SU-DHL-6 (cell line): Measurements from ENCODE around the gene CHCHD10.

Experiments used
- H2AFZ ChIP-seq: fragments of 200-600 bp; sonication (generic); 2 replicates; pipeline ENCODE4 v1.6.1; 2014; ENCODE audit warnings: low read depth, mild to moderate bottlenecking, moderate library complexity, mixed read lengths, antibody characterized with exemption, low read length; ENCODE audit not compliant: severe bottlenecking
- H3F3A ChIP-seq: fragments of 200-600 bp; shearing (Covaris generic); 2 replicates; pipeline ENCODE4 v1.6.0; 2016; ENCODE audit warnings: antibody characterized with exemption, mild to moderate bottlenecking; ENCODE audit not compliant: insufficient read depth
- H3K27ac ChIP-seq: fragments of 200-600 bp; sonication (generic); 2 replicates; pipeline ENCODE4 v1.5.1; 2016; ENCODE audit warnings: low read depth, mild to moderate bottlenecking, low read length, moderate library complexity, mixed read lengths
- H3K27me3 ChIP-seq: fragments of 200-600 bp; sonication (generic), shearing (Covaris generic); 2 replicates; pipeline ENCODE4 v1.6.0; 2014; ENCODE audit warnings: mild to moderate bottlenecking, low read length
- H3K36me3 ChIP-seq: fragments of 200-600 bp; sonication (generic); 2 replicates; pipeline ENCODE4 v1.6.1; 2014; ENCODE audit warnings: mild to moderate bottlenecking, low read length, mixed read lengths
- H3K4me2 ChIP-seq: fragments of 300-600, 200-600 bp; shearing (Covaris generic), sonication (generic); 2 replicates; pipeline ENCODE4 v1.6.0; 2014; ENCODE audit warnings: low read length, low read depth, mild to moderate bottlenecking; ENCODE audit not compliant: poor library complexity, severe bottlenecking
- H3K4me3 ChIP-seq: fragments of 200-600 bp; sonication (generic); 2 replicates; pipeline ENCODE4 v1.5.1; 2014; ENCODE audit warnings: antibody characterized with exemption, low read length, mild to moderate bottlenecking, mixed read lengths; ENCODE audit not compliant: insufficient read depth, poor library complexity, severe bottlenecking
- H3K79me2 ChIP-seq: fragments of 200-600 bp; sonication (generic); 2 replicates; pipeline ENCODE4 v1.6.1; 2014; ENCODE audit warnings: mild to moderate bottlenecking, low read length, moderate library complexity; ENCODE audit not compliant: insufficient read depth
- H3K9ac ChIP-seq: fragments of 200-600 bp; sonication (generic); 2 replicates; pipeline ENCODE4 v1.7.0; 2014; ENCODE audit warnings: mild to moderate bottlenecking, low read length
- H3K9me2 ChIP-seq: fragments of 200-600 bp; sonication (generic); replicated peaks from 2 replicates; pipeline ENCODE4 v1.6.1; 2014; ENCODE audit warnings: low read length; ENCODE audit not compliant: insufficient read depth
- H3K9me3 ChIP-seq: fragments of 200-600 bp; sonication (generic); 2 replicates; pipeline ENCODE4 v1.6.1; 2014; ENCODE audit warnings: low read length, mixed read lengths; ENCODE audit not compliant: insufficient read depth
- H4K20me1 ChIP-seq: fragments of 200-600 bp; sonication (generic); 2 replicates; pipeline ENCODE4 v1.6.1; 2014; ENCODE audit warnings: low read depth, mild to moderate bottlenecking, antibody characterized with exemption, low read length, moderate library complexity, mixed read lengths
- EZH2phosphoT487 ChIP-seq: fragments of 200-600 bp; sonication (generic), shearing (Covaris generic); conservative IDR thresholded peaks from 2 replicates; pipeline ENCODE4 v1.6.1; 2018; ENCODE audit warnings: mild to moderate bottlenecking, antibody characterized with exemption, low read length, moderate library complexity, mixed read lengths
- TF ChIP-seq, protein P1 (sequence below): fragments of 200-600 bp; sonication (generic); IDR thresholded peaks from one replicate; pipeline ENCODE4 v1.5.1; 2017; ENCODE audit warnings: antibody characterized with exemption, mild to moderate bottlenecking, low read length, moderate library complexity; ENCODE audit not compliant: insufficient read depth, poor library complexity, severe bottlenecking

The CHCHD10 gene

DNA sequence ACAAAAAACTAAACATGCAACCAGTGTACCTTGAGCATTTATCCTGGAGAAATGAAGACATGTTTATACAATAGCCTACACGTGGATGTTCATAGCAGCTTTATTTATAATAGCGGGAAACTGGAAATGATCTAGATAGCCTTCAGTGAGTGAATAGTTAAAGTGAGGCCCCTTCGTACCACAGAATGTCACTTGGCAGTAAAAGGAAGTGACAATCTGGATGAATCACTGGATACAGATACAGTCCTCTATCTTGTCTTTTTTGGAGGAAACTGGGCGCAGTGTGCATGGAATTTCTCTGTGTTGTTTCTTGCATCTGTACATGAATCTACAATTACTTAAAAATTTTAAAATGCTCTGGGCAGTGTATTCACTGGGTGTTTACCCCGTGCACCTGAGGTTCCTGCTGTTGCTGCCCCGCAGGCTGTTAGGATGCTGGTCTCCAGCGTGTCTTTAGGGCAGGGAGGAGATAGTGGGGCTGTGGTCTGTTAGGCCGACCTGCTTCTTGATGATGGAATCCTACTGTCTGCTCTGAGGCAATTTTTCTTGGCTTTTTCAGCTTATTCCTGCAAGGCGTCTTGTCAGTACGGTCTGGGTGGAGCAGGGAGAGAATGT lies 47.9 kb upstream of the CHCHD10 start:
- Histone ChIP-seq H3K27me3 (no peaks in the 10 kb centered on the region), H3K79me2 (peaks cover 57% of the 10 kb centered on the region), H3K4me2 (no peak overlapping the region), H3K4me3 (no peak overlapping the region), H2AFZ (no peak overlapping the region), H3F3A (peaks cover 17% of the 10 kb centered on the region; the same call in 1 of the 2 replicates), H3K9ac (no peak overlapping the region), H3K9me3 (no peaks in the 10 kb centered on the region), H3K9me2 (no peaks in the 10 kb centered on the region), H4K20me1 (peaks cover 2% of the 10 kb centered on the region; the same call in 1 of the 2 replicates), H3K36me3 (peaks cover 25% of the 10 kb centered on the region), H3K27ac (no peak overlapping the region)
- TF ChIP-seq, protein P1, sequence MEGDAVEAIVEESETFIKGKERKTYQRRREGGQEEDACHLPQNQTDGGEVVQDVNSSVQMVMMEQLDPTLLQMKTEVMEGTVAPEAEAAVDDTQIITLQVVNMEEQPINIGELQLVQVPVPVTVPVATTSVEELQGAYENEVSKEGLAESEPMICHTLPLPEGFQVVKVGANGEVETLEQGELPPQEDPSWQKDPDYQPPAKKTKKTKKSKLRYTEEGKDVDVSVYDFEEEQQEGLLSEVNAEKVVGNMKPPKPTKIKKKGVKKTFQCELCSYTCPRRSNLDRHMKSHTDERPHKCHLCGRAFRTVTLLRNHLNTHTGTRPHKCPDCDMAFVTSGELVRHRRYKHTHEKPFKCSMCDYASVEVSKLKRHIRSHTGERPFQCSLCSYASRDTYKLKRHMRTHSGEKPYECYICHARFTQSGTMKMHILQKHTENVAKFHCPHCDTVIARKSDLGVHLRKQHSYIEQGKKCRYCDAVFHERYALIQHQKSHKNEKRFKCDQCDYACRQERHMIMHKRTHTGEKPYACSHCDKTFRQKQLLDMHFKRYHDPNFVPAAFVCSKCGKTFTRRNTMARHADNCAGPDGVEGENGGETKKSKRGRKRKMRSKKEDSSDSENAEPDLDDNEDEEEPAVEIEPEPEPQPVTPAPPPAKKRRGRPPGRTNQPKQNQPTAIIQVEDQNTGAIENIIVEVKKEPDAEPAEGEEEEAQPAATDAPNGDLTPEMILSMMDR: no peak
- TF ChIP-seq EZH2phosphoT487: no peak

DNA sequence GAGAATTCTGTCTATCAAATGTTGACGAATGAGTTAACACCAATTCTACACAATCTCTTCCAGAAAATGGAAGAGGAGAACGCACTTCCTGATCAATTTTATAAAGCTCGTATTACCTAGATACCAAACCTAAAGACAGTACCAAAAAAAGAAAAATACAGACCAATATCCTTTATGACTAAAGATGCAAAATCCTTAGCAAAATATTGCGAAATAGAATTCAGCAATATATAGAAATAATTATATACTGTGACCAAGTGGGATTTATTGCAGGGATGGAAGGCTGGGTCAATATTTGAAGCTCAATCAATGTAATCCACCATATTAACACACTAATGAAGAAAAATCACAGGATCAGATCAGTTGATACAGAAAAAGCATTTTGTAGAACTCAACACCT lies 44.6 kb upstream of the CHCHD10 start:
- H3K4me2 ChIP-seq: no peak overlapping the region
- H3K9ac ChIP-seq: no peak overlapping the region
- peaks cover 56% of the 10 kb centered on the region for H3K79me2 ChIP-seq
- no peak overlapping the region for H3K27ac ChIP-seq
- H3K9me2 ChIP-seq: no peaks in the 10 kb centered on the region
- H2AFZ ChIP-seq: no peak overlapping the region
- no peaks in the 10 kb centered on the region for H3K9me3 ChIP-seq
- H3K4me3 ChIP-seq: no peak overlapping the region
- H3F3A ChIP-seq: peaks cover 15% of the 10 kb centered on the region; the same call in 1 of the 2 replicates
- peaks cover 22% of the 10 kb centered on the region; the same call in 1 of the 2 replicates for H3K36me3 ChIP-seq
- H3K27me3 ChIP-seq: no peaks in the 10 kb centered on the region
- peaks cover 2% of the 10 kb centered on the region; the same call in 1 of the 2 replicates for H4K20me1 ChIP-seq
- TF ChIP-seq, protein P1: no peak
- no peak for TF ChIP-seq EZH2phosphoT487

DNA sequence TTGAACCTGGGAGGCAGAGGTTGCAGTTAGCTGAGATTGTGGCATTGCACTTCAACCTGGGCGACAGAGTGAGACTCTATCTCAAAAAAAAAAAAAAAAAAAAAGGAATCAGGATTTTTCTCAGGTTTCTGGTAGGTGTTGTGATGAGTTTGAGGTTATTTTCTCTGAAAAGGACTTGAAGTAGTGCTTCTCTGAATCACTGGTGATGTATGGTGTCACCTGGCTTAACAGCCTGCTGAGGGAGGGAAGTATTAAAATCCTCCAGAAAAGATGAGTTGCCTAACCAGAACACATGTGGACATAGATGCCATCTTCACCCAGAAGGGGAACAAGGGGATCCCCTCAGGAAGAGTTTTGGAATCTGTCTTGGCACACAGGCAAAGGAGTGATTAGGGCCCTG lies 39.1 kb upstream of the CHCHD10 start:
- Histone ChIP-seq H3K79me2 (peaks cover 43% of the 10 kb centered on the region), H3K9me3 (no peaks in the 10 kb centered on the region), H2AFZ (no peak overlapping the region), H3F3A (peaks cover 46% of the 10 kb centered on the region), H3K9ac (peak overlapping the region; percentile 64), H3K4me2 (peak overlapping the region; percentile 98), H3K27me3 (no peaks in the 10 kb centered on the region), H3K9me2 (no peaks in the 10 kb centered on the region), H4K20me1 (no peaks in the 10 kb centered on the region), H3K27ac (peak overlapping the region; percentile 96), H3K4me3 (peak overlapping the region; percentile 28), H3K36me3 (peaks cover 10% of the 10 kb centered on the region; the same call in 1 of the 2 replicates)
- no peak for TF ChIP-seq EZH2phosphoT487
- TF ChIP-seq, protein P1: no peak
